ENCODE measurements around the gene CDK14.

The CDK14 gene

DNA sequence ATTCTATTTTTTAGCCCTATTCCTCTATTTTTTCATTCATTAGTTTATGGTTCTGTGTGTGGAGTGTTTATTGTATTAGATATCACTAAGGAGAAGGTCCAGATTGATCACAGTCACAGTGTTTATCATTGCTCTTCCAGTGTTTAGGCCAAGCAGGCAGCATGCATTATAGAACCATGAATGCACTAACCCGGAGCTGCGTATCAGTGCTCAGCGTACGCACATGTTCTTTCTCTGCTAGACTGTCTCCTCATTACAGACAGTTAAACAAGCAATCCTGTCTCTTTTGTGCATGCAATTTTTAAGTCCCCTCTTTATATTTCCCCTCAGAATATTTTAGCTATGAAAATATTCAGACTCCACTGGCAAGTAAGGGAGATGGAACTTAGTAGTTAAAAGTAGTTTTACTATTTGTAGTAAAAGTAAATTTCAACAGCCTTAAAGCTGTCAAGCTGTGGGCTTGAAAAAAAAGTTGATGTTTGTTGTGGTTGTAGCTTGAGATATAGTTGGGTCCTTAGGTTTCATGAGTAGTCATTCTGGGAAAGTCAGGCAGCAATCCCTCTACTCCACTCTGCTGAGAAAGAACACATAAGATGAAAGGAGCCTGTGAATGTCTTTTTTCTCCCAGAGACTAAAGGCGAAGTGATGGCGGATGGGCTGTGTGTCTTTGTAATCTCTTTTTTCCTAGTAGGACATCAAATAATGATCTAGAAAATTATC lies 260.4 kb downstream of the CDK14 start:
- FAIRE-seq, result no peak

DNA sequence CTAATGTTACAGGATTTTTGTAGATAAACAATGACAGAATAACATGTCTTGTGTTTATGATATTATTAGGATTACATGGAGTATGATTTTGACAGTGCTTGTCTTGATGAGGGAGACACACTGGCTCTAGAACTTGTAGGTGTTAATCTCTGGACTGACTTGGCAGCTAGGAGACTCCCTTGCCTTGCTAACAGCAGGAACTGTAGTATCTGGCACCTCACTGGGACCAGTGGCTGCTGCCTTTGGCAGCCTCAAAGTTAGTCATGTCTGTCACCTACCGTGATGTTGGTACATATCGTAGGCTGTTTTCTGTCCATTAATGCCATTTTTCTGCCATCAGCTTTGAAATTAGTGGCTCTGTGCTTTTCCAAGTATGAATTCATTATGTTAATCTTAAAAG lies 261.5 kb downstream of the CDK14 start:
- no peak for FAIRE-seq

DNA sequence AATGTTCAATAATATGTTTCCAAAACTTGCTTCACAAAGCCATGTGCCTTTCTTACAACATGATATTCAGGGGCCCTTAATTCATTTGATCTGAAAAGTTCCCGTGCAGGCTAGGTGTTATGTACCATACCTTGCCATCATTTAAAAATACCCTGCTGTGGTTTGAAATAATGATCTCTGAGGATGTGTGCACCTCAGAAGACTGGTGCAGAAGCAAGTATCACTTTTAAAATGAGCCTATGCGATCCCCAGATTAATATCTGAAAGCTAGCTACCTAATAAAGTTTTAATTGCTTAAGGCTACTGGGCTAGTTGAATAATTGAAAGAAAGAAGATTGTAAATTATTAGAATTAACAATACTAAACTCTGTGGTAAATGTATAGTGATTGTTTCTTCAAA lies 262.4 kb downstream of the CDK14 start:
- FAIRE-seq, result no peak

DNA sequence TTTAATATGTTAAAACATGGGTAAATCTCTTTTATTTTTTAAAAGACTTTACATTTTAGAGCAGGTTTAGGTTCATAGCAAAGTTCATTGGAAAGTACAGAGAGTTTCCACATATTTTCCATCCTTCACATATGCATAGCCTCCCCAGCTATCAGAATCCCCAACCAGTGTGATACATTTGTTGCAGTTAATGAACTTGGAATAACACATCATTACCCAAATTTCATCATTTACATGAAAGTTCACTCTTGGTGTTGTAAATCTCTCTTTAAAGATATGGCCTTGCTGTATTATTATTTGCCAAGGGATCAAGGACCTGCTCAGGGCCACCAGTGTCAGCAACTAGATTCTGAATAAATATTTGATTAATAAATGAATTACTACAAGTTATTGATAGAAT lies 263.4 kb downstream of the CDK14 start:
- no peak for FAIRE-seq

DNA sequence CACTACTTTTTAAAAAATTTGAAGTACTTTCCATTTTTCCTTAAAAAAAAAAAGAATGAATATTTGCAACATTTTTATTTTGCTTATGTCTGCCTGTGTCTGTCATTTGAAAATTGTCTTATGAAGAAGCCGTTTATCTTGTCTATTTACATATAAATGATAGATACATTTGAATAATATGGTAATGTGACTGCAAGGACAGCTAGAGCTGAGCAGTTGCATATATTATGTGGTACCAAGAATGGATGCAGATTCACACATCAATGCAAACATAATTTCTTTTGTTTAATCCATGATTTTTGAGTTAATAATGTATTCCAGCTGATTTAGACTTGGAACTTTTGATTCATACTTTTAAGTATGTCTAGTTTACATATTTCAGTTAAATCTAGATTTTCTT lies 268.0 kb downstream of the CDK14 start:
- FAIRE-seq, result no peak

DNA sequence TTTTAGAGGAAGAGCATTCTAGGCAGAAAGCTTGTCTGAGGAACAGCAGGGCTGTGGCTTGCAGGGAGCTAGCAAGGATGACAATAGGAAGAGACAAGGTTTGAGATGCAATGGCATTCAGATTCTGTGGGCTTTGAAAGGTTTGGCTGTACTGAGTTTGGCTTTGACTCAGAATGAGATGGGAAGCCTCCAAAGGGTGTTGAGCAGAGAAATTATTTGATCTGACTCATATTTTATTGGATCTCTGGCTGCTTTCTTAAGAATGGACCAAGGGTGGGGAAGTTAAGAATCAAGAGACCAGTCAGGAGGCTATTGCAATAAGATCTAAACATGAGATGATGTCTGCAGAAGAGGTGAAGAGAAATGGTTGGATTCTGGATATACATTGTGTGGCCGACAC lies 273.2 kb downstream of the CDK14 start:
- no peak for FAIRE-seq

DNA sequence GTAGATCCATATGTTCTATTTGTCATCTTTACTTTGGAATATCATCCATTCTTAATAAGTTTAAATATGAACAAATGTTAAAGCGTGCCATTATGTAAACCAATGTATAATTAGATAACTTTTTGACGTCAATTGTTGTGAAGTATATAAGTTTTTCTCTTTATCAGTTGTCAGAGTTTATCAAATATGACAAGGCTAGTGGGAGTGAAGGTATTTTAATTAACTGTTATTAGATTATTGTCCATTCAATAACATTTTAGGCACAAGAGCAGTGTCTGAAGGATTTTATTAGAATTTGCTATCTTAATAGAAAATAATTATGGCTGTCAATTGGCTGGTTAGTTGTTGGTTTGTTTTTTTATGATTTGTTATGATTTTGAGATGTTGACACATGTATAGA lies 280.6 kb downstream of the CDK14 start:
- peak; percentile 13 for FAIRE-seq

DNA sequence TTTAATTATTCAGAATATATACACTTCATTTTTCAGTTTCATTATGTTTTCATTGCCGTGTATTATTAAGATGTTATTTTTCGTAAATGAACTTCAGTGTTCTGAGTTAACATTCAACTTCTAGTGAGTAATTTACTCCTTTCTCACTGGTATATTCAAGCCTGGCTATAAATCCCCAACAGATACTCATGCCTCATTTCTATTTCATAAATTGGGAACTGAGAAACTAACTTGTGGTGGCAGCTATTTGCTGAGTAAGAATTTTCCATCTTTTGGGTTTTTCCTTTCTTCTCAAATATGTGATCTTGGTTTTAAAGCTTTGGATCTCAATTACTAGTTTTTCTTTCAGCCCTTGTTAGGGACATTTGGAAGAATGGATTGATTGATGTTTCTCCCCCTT lies 281.1 kb downstream of the CDK14 start:
- no peak for FAIRE-seq

DNA sequence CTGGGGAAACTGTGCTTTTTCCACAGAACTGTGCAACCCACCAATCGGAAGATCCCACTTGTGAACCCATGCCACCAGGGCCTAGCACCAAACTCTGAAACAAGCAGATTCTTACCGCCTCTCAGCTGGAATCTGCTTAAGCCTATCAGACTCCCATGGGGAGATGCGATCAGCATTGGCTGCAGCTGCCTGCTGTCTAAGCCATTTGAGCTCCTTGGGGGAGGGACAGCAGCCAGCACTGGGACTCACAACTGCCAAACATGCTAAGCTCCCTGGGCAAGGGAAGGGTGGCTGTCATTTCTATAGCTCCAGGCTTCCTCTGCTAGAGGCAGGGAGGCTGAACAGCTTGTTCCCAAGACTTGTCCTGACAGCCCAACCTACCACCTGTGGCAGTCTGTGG lies 283.8 kb downstream of the CDK14 start:
- FAIRE-seq, result no peak

DNA sequence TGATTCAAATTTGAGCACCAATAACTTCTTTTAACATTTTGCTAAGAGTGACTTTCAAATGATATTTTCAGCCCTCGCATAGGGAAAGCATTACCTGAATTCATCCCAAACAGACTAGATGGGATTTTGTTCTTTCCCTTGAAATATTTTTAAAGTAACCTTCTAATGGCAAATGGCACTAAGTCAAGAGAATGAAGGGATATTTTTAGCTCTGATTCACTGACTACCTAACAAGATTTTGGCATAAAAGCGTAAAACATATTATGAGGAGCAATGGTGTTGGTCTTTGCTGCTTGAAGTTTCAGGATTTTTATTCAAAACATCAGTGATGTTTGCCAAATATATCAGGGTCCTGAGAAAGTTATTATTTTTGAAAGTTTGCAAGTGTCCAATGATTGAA lies 290.3 kb downstream of the CDK14 start:
- FAIRE-seq, result no peak

DNA sequence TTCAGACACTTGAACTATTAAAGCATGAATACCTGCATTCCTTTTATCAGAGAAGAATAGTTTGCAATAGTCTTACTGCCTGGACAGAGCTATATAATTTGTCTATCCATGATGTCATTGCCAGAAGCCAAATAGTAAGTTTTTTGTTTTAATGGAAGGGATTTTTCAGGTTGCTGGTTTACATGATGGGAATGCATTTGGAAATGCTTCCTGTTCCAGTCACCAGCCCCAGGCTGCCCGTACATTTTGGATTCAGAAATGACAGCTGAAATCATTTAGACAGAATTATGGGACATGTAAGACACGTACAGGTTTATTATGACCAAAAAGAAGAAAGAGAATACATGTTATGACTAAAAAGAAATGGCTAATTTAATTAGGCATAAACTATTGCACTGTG lies 293.1 kb downstream of the CDK14 start:
- no peak for FAIRE-seq

DNA sequence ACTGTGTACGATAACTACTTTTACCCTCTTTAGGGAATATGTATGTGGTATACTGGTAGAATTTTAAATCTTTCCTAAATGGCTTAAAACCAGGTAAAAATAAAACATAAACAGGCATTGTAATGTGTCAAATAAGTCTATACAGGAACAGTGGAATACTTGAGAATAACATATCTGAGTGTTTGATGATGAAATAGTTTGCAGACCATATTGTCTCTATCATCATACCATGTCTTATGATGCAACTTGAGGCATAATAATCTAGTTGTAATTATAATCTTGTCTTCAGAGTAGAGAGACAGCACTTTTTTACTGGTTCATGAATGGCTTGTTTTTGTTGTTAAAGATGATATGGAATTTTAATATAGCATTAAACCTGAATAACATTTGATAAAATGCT lies 293.5 kb downstream of the CDK14 start:
- peak; percentile 13 for FAIRE-seq

DNA sequence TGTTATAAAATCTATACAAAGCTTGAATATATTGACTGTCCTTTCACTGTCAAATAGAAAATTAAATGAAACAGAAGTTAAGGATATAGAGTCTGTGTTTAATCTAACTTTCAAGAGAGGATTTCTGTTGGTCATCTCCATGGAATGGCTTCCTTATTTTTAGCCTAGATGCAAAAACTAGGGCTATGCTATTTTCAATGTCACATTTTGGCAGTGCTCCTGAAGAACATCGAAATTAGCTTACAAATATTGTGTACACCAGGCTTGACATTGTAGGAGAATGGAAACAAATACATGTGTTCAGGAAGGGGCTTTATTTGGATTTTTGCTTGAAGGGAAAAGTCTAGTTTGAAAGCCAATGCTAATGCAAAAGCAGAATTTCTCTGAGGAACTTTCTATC lies 295.4 kb downstream of the CDK14 start:
- FAIRE-seq, result no peak

DNA sequence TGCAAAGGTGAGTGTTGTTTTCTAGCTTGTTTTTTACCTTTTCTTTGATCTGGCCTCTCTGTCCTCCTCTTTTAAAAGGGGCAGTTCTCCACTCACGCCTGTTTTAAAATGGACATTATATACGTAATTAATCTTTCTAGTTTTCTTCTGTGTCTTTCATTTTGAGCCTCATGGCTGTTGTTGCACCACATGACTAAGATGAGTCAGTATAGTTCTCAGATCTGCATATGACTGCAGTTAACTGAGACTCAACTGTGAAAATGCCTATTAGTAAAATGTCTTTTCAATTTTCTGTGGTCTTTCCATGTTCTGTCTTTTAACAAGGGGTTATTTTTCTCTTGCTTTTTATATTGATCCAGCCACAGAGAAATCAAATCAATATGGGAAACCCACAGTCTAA lies 296.1 kb downstream of the CDK14 start:
- no peak for FAIRE-seq

DNA sequence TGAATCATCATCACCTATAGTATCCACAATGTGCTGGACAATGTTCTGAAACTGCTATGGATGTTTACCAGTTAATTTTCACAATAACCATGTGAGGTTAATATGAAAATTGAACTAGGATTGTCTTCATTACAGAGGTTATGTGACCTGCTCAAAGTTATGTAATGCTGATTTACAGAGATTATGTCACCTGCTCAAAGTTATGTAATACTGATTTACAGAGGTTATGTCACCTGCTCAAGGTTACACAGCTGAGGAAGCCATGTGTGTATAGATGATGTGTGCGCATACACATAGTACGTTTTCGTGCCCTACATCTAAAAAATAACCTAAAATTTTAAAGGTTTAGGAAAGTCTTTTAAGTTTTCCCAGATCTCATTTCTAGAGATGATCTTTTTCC lies 298.0 kb downstream of the CDK14 start:
- no peak for FAIRE-seq

DNA sequence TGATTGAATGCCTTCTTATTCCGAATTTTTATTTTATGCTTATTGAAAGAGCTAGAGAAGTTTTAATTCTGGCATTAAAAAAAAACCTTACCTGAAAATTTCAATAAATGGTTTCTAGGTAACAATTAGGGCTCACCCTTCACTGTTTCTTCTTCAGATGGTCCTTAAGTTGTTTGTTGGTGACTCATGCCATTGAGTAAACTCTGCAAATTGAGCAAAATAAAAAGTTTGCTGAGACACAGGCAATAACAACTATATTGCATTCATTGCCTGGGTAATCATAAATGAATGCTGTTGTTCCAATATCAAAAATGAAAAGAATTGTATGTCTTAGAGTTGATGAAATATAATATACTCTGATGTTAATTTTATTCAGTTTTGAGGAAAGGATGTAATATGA lies 300.3 kb downstream of the CDK14 start:
- no peak for FAIRE-seq

DNA sequence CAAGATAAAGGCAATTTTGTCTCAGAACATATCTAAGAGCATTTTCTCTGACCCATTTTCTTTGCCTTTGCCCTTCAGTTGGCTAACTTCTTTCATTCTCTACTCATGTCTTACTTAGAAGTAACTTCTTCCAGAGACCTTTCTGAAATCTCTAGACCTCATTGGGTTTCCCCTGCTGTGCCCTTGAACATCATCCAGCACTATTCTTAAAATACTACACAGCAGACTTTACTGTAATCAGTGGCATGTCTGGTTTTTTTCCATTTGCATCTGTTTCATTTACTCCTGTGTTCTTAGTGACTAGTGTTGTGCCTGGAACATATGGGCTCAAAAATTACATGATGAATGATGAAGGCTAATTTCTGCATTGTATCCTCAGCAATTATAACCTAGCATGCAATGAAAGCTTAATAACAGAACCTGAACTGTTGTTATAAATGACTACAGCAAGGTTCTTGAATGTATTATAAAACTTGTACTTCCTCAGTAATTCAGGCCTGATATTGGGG lies 301.9 kb downstream of the CDK14 start:
- FAIRE-seq, result peak; percentile 49

DNA sequence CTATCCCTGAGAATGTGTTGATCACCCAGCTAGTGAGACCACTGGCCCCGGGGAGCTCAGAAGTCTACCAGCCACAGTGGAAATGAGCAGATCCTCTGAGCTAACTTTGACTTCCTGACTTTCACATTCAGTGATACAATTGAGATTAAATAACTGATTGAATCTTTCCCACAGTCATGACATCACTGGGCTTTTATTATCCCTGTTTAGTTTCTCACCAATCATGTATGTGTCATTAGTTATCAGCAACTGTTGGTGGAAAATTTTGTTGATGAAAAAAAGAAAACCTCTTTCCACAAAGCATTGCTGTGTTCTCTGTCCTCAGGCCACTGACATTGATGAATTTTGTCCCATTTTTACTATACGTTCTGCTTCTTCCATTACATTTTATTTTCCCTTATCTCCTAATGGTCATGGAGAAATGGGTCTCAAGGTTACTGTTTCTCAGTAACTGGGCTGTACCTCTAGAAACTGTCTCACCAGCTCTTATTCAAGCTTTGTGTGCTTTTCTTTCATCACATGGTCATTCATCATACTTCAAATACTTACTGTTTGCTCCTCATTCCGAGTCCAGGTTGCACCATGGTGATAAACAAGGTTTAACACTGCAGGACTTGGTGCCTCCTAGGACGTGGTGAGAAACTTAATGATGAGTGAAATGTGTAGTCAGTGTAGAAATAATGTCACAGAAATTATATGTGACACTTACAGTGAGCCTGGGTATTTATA lies 304.7 kb downstream of the CDK14 start:
- FAIRE-seq, result peak; percentile 97

DNA sequence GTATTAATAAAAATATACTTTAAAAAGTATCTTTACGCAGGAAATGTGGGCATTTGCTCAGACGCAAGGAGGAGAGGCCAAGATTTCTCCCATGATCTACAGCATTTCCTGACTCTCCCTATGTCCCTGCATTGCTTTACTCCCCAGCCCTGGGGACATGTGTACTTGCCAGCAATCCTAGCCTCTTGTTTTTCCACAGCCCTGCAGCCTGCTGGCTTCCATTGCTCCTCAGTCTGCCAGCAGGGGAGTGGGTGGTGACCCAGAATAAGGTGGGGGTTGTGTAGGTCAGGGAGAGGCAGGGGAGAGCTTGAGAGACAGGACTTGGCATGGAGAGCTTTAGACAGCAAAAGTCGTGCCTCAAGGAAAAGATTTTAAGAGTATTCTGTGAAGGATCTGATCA lies 307.7 kb downstream of the CDK14 start:
- FAIRE-seq, result no peak

DNA sequence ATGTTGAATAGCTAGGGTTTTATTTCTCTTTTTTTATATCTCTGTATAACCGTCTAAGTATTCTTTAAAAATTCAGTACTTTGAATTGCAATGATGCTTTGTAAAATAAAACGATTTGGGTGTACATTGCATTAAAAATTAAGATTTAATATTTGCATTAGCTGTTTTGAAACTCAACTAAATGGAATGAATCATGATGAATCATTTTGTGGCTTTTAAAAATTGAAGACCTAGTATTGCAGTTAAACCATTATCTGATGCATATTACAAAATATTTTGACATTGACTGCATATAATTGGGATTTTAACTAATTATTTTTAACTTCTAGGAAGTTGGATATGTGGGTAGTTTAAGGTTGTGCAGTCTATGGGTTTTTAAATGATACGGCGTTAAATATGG lies 314.0 kb downstream of the CDK14 start:
- peak; percentile 47 for FAIRE-seq

DNA sequence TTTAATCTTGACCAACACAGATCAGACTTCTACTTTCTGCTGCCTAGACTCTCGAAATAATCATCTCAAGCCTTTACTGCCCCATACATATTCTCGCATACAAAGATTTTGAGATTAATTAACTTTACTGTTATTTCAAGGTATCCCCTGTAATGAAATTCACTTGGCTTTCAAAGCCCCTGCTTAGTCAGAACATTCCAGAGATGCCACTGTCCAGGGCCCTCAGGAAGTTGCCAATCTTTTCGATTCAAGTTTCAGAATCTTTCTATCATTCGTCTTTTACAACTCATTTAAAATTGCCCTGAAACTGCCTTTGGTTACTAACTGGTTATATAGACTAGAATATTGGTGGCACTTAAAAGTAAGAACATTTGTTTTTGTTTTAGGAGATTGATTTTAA lies 320.2 kb downstream of the CDK14 start:
- FAIRE-seq, result no peak

DNA sequence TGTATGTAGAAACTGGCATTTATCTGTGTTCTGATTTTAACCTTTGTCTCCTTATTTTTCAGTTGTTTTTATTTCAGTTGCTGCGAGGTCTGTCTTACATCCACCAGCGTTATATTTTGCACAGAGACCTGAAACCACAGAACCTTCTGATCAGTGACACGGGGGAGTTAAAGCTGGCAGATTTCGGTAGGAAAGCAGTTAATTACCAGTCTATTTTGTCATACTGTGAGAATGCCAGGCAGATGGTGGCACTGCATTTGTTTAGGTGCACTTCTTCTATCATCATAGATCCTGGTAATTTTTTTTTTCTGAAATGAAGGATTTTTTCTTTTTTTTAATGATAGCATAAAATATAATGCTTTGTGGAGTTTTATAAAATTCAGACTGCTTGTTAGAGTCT lies 321.4 kb downstream of the CDK14 start:
- no peak for FAIRE-seq

DNA sequence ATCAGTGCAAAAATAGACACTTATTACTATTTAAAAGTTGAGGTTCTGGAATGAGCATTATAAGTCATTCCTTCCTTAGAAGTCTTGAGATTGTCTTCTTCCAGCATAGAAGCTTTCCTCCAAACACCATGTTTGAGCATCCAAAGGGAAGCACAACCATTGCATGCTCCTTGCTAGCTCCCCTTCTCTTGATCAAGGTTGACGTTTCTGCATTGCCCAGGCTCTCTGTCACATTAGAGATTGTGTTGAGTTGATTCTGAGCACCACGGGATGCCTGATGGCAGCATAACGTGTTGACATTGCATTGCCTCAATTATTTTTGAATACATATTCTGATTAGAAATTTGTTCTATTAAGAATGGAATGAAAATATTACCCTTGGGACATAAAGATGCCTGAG lies 322.2 kb downstream of the CDK14 start:
- FAIRE-seq, result no peak

DNA sequence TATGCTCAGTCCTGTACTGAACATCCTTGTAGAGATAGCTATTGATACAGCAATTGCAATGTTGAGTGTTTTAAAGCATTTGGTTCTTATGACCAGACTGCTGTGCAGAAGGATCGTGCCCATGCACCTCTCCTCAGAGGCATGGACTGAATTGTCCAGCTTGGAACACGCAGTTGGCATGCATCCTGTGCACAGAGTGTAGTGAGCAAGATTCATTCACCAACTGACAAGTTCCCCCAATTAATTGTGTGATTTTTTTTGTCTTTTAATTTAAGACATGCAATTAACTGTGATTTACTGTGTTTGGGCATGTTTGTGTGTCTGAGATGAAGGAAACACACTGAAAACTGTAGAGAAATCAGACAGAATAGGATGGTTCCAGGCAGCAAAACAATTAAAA lies 323.7 kb downstream of the CDK14 start:
- FAIRE-seq, result no peak

DNA sequence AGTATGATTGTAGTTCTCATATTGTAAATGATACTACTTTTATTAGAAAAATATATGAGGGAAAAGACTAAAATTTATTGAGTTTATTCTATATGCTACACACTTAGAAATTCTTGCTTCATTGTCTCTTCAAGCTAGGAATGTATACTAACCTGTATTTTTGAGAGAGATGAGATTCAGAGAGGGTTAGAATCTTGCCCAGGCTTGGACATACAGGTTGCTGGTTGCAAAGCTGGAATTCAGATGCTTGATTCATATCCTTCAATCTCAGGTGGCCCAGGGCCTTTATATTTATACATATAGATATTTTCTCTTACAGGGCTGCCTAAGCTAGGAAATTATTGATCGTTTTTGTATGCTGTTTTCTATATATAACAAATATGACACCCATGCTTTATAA lies 324.2 kb downstream of the CDK14 start:
- peak; percentile 41 for FAIRE-seq
